PFSK-1 (cell line): ENCODE data around the gene ACVR1.

ENCODE experiments used
- POLR2AphosphoS5 ChIP-seq: IDR thresholded peaks from 2 replicates; pipeline ENCODE4 v1.6.1; 2012; ENCODE audit warnings: low read depth, mild to moderate bottlenecking, control low read depth, low read length, moderate library complexity
- REST ChIP-seq, 2 experiments: IDR thresholded peaks; 2 replicates each; pipeline versions ENCODE4 v1.6.1 to v1.8.0; 2011 to 2012; ENCODE audit warnings: low read depth in 2 of 2, low read length in 2 of 2, control low read depth in 1 of 2, inconsistent platforms in 1 of 2, mild to moderate bottlenecking in 1 of 2, moderate library complexity in 1 of 2; ENCODE audit not compliant: insufficient read depth in 1 of 2
- SIN3A ChIP-seq: IDR thresholded peaks from 2 replicates; pipeline ENCODE4 v1.6.1; 2012; ENCODE audit warnings: mild to moderate bottlenecking, low read length, moderate library complexity, borderline replicate concordance; ENCODE audit not compliant: insufficient read depth
- TAF1 ChIP-seq: IDR thresholded peaks from 2 replicates; pipeline ENCODE4 v1.6.1; 2012; ENCODE audit warnings: low read length, control low read depth, borderline replicate concordance; ENCODE audit not compliant: insufficient read depth

GRCh38 chr2:157866202-157866601, 9.9 kb downstream of the ACVR1 start:
- TF ChIP-seq POLR2AphosphoS5 (no peak), REST (IDR thresholded peaks at IDR 0.05; ENCODE audit: insufficient read depth in 1 of 2, low read depth in 2 of 2, low read length in 2 of 2) (no peak), SIN3A (no peak), TAF1 (no peak)
